GM21786 (cell line): ENCODE results near the gene CMC4.

Experiments used
- ATAC-seq: cut with Tn5 transposase; IDR thresholded peaks from one replicate; pipeline ENCODE4 v1.9.1; 2021; ENCODE audit not compliant: unreplicated experiment

The CMC4 gene, protein sequence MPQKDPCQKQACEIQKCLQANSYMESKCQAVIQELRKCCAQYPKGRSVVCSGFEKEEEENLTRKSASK

DNA sequence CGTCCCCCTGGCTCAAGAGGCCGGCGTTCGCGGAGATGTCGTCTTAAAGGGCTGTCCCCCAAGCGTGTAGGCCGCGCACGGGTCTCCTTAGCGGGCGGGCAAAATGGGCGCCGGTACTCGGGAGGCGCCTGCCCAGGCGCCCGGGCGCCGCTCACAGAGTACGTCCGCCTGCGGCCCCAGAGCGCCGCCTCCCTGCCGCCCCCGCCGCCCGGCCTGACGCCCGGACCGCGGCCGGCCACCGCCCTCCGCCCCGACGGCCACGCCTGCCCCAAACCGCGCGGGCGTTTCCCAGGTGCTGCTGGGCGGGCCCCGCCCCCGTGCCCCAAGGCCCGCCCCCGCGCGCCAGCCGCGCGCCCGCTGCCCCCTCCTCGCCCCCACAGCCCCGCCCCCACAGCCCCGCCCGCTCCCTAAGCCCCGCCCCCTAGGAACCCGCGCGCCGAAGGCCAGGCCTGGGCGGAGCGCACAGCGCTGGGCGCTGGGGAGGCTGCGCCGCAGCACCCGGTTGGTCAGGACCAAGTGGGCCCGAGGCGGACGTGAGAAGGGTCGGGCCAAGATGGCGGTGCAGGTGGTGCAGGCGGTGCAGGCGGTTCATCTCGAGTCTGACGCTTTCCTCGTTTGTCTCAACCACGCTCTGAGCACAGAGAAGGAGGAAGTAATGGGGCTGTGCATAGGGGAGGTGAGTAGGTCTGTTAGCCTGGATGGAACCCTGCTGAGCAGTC, at the start of gene CMC4, which contains the start of the genes BRCC3 and MTCP1:
CMC4 (minus strand) TSS at position 162 of the 719 bp plus-strand sequence. CDS start 7,113 bp downstream, outside the sequence.
BRCC3 (plus strand) TSS at position 534 of the 719 bp plus-strand sequence; CDS start at position 554, 20 bp downstream.
MTCP1 (minus strand) TSS at position 162 of the 719 bp plus-strand sequence. CDS start 5,126 bp downstream, outside the sequence.
- ATAC-seq = peak; percentile 84

DNA sequence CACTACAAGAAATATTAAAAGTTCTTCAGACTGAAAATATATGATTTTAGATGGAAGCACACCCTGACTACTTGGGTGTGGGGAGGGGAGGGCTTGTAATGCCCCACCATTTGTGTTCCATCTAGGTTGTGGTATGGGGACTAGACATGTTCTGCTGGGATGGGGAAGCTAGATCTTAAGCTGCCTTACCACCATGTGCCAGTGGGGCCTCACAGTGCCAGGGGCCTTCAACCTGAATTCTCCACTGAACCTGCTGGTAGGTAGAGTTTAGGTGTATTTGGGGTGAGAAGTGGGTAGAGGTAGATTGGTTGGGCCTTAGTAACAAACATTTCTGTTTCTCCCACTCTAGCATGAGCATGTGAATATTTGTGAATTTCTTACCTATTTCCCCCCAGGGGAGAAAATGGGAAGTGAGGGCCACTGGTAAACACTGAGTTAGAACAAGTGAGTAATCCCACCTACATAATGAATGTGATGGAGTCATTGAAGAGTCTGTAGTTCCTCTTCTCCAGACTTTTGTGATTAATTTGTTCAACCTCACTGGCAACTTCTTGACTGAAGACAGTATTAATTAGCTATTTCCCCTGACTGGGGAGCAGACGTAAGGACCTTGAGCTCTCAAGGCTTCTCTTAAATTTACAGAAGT, 44.4 kb upstream of the CMC4 start:
- ATAC-seq = no peak

DNA sequence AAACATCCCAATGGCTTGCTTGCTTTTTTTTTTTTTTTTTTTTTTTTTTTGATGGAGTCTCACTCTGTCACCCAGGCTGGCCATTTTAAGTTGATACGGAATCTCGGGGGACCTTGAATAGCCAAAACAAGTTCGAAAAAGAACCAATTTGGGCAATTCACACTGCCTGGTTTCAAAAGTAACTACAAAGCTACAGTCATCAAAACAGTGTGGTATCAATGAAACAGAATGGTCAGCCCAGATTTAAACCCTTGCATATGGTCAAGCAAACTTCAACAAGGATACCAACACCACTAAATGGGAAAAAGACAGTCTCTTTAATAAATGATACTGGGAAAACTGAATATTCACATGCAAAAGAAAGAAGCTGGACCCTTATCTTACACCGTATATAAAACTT, 42.2 kb upstream of the CMC4 start:
- ATAC-seq = no peak

DNA sequence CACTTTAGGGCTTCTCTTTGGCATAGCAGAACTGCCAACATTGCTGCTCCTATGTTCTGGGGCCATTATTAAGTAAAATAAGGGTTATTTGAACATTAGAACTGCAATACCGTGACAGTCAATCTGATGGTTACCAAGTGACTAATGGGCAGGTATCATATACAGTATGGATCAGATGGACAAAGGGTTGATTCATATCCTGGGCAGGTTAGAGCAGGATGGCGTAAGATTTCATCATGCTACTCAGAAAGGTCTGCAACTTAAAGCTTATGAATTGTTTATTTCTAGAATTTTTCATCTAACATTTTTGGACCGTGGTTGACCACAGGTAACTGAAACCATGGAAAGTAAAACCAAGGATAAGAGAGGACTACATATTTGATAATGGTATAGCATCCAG, 41.2 kb upstream of the CMC4 start:
- ATAC-seq = no peak

DNA sequence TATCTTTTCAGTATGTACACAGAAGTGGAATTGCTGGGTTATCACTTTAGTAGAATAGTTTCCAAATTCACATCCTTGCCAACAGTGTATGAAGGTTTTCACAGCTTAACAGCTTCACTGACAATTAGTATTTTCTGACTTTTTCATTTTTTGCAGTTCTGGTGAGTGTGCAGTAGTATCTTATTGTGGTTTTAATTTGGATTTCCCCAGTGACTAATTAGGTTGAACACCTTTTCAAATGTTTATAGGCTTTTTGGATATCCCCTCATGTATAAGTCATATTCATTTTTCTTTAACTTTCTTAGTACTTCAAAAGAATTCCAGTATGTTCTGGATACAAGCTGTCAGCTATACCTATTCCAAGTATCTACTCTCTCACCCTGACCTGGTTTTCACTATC, 37.5 kb upstream of the CMC4 start:
- no peak for ATAC-seq

DNA sequence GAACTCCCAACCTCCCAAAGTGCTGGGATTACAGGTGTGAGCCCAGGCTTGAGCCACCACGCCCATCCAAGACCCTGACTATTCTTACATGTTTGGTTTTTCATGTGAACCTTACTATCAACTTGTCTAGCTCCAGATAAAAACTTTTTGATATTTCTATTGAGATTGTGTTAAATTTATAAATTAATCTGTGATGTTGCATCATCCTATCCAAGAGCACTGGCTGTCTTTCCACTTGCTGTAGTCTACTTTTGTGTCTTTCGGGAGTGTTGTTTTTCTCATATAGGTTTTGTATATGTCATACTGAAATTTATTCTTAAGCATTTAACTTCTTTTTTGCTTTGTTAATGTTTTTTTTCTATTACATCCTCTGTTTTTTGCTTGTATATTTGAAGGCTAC, 35.0 kb upstream of the CMC4 start:
- ATAC-seq = no peak

DNA sequence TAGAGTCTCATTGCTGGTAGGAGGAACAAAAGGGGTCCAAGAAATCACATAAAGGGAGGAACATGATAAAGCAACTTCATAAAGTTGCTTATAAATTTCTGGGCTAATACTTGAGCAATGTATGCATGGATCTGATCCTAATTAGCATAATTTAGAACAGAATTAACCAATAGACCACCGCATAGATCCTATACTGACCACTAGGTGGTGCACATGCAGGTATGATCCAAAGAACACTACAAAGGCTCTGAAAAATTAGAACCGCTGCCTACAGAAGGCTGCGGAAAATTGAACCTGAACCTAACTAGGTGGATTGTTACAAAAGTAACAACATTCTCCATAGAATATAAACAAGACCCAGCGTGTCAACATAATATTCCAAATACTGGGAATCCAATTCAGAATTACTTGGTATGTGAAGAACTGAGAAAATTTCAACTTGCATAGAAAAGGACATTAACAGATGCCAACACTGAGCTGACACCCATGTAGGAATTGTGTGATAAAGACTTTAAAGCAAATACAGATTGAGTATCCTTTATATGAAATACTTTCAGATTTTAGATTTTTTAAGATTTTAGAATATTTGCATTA, 23.6 kb upstream of the CMC4 start:
- ATAC-seq = no peak

DNA sequence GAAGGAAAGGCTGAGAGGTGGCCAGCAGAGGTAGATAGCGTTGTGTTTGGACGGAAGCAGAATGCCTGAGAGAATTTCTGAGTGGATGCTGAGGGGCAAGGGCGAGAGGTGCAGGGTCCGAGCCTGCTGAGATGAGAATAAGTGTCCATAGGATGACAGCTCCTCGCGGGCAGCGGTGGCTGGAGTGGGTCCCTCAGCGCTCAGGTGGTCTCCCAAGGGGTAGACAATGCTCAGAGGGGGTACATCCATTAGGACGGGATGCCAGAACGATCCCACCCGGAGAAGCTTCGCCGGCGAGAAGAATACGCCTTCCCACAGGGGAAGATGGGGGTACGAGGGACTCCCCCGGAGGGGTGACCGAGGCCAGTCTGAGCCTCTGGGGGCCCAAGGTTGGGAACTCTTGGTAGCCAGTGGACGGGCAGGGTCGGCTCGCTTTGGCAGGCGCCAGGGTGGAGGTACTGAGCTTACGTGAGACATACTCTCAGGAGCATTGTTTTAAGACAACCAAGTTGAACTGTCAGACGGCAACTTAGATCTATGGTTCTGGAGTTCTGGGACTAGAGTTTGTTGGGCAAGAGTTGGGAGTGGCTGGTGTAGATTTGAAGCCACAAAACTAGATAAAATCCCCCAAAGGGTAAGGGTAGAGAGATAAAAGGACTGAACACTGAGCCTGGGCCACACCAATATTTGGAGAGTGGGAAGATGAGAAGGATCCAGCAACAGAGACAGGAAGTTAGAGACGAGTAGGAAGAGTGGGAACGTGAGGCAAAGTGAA, 16.2 kb upstream of the CMC4 start:
- no peak for ATAC-seq

DNA sequence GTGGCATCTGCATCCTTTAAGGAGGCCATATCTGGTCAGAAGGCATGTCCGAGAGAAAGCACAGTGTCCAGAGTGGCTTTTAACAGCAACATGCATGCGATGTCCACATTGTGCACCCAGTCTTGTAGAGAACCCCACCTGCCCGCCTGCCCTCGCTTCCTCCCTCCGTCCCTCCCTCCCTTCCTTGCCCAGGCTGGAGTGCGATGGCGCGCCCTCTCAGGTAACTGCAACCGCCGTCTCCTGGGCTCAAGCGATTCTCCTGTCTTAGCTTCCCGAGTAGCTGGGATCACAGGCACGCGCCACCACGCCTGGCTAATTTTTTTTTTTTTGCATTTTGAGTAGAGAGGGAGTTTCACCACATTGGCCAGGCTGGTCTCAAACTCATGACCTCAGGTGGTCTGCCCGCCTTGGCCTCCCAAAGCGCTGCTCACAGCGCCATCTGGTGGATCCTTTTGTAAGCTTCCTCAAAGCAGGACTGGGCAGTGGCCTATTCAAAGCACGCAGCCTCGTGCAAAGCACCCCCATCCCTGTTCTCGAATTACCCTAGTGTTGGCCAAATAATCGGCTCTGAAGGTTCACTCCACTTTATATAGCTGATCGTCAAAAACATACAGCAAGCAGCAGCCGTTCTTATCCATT, 15.4 kb upstream of the CMC4 start:
- no peak for ATAC-seq

DNA sequence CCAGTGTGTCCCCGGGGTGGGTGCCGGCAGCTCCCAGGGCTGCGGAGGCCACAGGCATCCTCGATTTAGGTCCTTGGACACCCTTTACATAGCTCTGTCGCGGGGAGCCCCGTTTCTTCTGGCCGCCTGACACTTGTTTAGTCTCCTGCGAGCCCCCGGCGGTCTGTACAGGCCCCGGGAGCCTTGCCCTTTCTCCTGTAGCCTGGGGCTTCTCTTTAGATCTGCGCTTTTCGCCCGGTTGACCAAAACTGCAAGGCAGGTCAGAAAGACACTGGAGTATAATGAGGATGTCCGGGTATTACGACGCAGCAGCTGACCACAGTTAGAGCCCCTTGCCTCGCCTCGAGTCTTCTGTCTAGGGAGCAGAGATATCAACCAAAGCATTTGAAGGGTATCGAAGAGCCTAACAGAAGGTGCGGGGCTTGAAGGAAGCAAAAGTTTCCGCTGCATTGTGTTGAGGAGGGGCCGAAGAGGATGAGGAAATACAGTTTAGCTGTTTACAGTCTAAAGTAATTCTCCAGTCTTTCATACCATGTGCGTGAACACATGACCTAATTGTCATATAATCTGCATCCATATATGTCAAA, 851 bp upstream of the CMC4 start:
- ATAC-seq = no peak

DNA sequence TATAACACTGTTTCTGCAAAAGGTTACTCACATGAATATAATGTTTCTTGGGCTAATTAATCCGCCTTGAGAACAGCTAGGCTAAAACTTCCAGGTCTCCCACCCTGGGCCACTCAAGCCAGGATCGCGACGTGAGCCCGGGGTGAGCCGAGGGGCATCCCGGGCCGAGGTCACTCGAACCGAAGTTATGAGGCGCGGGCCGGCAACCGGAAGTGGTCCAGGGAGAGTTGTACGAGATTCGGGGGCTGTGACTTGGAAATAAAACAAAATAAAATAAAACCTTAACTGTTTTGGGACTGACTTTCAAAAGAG, 317 bp downstream of the CMC4 start:
- peak; percentile 21 for ATAC-seq

DNA sequence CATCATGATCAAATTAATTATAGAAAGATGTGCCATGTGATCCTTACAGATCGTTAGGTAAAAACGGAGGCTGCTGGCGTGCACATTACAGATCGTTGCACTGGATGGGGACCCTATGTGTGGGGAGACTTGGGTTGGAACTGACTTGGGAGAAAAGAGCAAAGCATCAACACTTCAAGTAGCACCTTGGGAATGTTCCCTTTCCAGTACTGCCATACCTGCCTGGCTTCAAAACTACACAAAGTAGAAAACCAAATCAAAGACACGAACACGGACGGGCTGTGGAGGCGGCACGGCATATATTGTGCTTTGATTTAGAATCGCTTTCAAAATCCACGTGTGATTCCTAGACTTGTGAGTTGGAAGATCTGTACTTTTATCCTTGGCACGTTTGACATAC, 898 bp downstream of the CMC4 start:
- ATAC-seq = no peak

DNA sequence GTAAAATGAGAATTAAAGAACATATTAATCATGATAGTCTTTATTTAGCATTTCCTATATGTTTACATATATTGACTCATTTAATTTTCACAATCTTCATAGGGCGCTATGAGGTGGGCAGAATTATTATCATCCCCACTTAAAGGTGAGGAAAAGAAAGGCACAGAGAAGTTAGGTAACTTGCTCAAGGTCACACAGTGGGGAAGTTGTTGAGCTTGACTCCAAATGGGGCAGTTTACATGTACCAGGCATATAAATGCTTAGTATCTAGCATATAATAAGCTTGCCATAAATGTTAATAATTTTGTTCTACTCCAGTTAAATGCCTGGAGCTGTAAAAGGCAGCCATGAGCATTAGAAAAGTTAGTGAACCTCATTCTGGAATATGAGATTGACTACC, 1.5 kb downstream of the CMC4 start:
- ATAC-seq = no peak

DNA sequence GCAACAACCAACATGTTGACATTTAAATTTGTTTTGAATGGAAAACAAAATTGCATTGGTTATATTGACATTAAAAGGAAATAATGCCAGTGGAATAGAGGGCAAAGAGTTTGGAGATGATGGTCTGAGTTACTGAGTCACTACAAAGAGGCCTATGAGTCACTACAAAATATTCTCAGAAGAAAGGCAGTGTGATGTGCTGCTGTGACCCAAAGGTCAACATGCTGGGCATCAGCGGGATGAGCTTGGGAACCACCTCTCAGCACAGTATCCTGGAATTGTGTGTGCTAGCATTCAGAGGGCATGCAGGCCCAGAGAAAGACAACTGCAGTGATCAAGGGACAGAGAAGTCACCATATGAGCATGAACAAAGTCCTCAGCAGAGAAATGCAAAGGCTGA, 2.8 kb downstream of the CMC4 start:
- no peak for ATAC-seq

DNA sequence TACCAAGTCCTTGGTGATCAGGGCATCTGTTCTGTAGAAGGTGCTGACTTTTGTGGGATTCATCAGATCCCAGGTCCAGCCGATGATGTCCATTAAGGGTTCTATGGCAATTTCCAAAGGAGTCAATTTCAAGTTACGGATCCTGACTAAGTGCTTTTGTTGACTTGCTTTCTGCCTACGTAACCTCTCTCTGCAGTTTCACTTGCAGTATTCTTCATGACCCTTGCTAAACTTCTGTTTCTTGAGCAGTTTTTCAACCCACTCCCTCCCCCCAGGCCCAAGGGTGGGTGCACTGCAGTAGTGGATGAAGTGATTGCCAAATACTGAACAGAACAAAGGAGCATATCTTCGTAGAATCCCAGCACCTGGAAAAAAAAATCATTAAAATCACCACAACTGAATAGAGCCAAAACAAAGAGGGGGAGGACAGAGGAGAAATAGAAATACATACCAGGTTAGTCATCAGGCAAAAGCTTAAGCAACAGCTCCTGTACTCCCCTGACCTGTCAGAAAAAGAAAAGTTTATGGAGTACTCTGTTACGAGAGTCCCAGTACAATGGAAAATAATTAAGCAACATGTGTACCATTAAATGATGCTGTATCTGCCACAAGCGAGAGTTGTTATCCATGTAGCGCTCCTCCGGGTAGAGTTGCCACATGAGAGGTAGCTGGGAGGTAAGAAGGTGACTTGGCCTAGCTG, 5.8 kb downstream of the CMC4 start:
- ATAC-seq = no peak

DNA sequence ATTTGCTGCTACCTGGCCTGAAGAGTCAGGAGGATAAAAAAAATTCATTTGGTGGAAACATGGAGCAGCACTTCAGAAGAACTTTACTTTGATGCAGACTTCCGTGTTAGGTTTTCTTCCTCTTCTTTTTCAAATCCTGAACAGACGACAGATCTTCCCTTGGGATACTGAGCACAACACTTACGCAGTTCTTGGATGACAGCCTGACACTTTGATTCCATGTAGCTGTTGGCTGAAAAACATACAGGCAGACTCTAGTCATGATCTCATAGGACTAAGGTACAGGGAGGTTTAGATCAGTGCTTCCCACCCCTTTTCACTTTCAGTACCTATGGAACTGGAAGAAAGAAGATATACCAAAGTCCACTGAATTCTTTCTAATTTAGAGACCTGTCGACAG, 9.2 kb downstream of the CMC4 start:
- no peak for ATAC-seq

DNA sequence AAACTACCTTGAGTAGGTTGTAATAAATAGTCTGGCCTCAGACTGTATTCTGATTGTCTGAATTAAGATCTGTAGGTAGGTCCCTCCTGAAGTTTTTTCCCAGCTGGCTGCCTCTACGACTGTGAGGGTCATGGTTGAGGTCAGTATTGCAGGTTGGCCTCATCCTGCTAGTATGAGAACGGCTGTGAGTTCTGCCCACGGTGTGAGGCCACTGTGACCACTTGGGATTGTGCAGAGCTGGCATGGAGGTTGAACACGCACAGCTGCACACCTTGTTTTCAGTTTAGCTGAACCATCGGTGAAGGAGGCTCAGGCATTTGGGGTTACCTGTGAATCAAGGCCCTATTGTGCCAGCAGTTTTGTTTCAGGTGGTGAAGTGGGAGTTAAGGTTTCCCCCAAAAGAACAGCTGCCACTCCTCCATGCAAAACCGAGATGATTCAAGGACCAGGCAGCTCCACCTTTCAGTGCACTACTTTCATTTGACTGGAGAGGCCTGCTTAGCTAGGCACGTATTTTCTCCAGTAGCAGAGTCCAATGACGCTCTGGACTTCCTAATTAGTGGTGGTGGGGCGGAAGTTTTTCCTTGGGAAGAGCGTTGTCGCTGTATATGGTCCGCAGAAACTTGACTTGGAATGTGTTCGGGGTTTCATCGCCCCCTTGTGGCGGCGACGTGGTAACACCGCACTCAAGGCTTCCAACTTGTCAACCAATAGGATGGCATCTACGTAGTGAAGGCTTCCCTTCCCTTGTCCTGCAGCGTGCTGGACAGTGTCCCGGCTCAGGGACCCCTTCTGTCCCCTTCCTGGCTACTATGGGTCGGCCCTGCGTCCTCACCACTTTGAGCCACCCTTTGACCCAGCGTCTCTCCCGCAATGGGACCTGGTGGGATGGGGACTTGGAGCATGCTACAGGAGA, 13.8 kb downstream of the CMC4 start:
- ATAC-seq = peak; percentile 84

DNA sequence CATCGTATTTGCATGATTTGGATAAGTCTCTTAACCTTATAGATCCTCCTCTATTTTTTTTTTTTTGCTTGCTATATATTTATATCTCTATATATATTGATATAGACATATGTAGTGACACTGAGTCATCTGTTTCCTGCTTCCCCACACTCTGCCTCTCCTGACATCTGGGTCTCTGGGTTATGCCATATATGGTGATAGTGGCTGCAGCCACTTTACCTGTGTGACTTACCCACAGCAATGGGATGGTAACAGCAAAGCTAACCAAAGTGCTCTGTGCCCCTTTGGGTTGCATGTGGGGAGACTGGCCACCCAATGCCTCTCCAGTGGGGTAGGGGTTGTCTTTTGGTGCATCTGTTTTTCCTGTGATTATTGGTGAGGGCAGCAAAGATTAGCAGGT, 14.5 kb downstream of the CMC4 start:
- no peak for ATAC-seq

DNA sequence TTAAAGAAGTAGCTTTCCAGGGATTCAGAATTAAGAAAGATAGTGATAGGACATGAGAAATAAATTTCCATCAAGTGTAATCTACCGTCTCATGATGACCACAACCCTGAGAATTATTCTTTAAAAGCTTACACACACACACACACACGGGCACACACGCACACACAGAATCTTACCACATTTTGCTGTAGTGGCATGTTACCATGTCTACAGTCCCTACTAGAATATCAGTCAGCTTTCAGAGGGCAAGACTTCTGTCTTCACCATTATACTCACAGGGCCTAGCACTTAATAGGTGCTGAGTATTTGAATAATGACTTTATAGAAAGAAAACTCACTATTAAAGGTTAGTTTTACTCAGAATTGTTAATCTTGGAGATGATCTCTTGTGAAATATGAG, 15.4 kb downstream of the CMC4 start:
- ATAC-seq = no peak
